ENCODE results near the gene B4GALT1. TPM values are rescaled to one million over a fixed set of nuclear protein-coding genes. Genes with fewer than 3 reads are reported as not detected.
"Not testable (repeated sequence)": the region's sequence is repeated elsewhere in the genome, so short reads cannot be mapped to it uniquely, and the experiment has no call there.

Gene B4GALT1
- total and polyA plus RNA-seq, 12 donors: 14.8 to 117 (median 42.6) TPM

DNA sequence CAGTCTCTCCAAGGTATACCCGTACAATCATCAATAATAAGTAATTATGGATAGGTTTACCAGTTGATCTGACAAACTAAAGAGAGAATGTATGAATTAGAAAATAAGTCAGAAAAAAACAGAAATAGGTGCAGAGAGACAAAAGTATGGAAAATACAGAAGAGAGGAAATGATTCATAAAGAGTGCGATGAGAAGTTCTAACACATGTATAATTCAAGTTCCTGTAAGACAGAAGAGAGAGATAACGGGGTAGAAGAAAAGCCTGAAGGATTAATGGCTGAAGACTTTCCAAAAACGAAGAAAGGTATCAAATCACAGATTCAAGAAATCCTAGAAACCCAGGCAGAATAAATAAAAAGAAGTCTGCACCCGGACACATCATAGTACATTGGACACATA, 74.5 kb downstream of the B4GALT1 start:
- Histone ChIP-seq H3K27ac (no peak overlapping the region), H3K27me3 (no peaks in the 10 kb centered on the region), H3K4me3 (no peak overlapping the region), H3K4me1 (no peaks in the 10 kb centered on the region), H3K9me3 (no peaks in the 10 kb centered on the region), H3K36me3 (no peaks in the 10 kb centered on the region)
- intact Hi-C loops (cut with DNase I): no loop called here
- ATAC-seq: no peak
- TF ChIP-seq, protein P1, sequence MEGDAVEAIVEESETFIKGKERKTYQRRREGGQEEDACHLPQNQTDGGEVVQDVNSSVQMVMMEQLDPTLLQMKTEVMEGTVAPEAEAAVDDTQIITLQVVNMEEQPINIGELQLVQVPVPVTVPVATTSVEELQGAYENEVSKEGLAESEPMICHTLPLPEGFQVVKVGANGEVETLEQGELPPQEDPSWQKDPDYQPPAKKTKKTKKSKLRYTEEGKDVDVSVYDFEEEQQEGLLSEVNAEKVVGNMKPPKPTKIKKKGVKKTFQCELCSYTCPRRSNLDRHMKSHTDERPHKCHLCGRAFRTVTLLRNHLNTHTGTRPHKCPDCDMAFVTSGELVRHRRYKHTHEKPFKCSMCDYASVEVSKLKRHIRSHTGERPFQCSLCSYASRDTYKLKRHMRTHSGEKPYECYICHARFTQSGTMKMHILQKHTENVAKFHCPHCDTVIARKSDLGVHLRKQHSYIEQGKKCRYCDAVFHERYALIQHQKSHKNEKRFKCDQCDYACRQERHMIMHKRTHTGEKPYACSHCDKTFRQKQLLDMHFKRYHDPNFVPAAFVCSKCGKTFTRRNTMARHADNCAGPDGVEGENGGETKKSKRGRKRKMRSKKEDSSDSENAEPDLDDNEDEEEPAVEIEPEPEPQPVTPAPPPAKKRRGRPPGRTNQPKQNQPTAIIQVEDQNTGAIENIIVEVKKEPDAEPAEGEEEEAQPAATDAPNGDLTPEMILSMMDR (IDR thresholded peaks at IDR 0.05): no peak
- 75 to 79% methylated on average over 5 of the region's 5 CpGs for WGBS, 2 donors
- DNase-seq: no peak

DNA sequence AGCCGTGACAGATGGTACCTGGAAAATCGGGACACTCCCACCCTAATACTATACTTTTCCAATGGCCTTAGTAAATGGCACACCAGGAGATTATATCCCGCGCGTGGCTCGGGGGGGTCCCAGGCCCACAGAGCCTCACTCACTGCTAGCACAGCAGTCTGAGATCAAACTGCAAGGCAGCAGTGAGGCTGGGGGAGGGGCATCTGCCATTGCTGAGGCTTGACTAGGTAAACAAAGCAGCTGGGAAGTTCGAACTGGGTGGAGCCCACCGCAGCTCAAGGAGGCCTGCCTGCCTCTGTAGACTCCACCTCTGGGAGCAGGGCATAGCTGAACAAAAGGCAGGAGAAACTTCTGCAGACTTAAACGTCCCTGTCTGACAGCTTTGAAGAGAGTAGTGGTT, 81.5 kb downstream of the B4GALT1 start:
- H3K27ac ChIP-seq; ATAC-seq; DNase-seq; H3K27me3 ChIP-seq; H3K4me3 ChIP-seq; H3K36me3 ChIP-seq; intact Hi-C loops (cut with DNase I); H3K9me3 ChIP-seq: not testable (repeated sequence)
- peaks cover 0 to 27% (median 13%) of the 10 kb centered on the region in 9 donors for H3K4me1 ChIP-seq
- 89 to 91% methylated on average over 9 of the region's 9 CpGs for WGBS, 2 donors

DNA sequence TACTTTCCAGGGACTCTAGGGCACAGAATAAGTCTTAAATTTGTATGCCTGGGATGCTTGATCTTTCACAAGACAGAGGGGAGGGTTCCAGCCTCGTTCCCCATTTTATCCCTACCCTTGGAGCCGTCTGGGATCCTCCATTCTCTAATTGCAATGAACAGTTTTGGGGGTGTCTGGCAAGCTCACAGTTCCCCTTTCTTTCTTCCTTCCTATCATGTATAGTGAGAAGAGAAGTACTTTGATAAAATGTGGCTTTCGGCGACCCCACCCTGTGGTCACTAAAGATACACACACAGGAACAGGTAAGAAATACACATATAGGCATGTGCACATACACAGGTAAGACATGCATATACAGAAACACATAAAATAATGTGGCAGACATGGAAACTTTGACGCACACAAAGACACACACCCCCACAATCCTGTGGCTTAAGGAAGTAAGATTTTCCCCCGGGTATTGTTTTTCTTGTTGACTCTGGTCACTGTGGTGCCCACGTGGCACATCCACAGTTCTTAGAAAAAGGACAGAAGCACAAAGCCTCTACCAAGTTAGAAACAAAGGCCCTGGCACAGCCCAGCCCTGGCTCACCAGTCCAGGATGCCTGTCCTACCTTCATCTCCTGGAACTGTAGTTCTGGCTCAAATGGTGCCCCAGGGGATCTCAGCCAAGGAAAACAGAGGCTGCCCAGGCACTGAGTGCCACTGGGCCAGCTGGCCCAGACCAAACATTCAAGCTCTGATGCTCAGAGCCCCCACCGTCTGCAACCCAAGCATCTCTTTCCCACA, 84.4 kb downstream of the B4GALT1 start:
- TF ChIP-seq, protein P1 (IDR thresholded peaks at IDR 0.05): no peak
- Histone ChIP-seq H3K36me3 (no peaks in the 10 kb centered on the region), H3K4me1 (peaks cover 0 to 30% (median 16%) of the 10 kb centered on the region in 9 donors), H3K4me3 (no peak overlapping the region), H3K27ac (peak overlapping the region in 4 of 10 donors; percentile 3 to 66 (median 20)), H3K9me3 (no peaks in the 10 kb centered on the region), H3K27me3 (no peaks in the 10 kb centered on the region)
- 60 to 63% methylated on average over 8 of the region's 8 CpGs for WGBS, 2 donors
- intact Hi-C loops (cut with DNase I): loop anchor here in 7 of 10 donors (2.0 to 5.0 kb wide), 5 partner anchors 84 to 145 kb away; partner anchors contain the start of gene B4GALT1 (in 2 of the 7)
- ATAC-seq (peak; percentile 11 to 62 (median 34)), DNase-seq (no peak)

DNA sequence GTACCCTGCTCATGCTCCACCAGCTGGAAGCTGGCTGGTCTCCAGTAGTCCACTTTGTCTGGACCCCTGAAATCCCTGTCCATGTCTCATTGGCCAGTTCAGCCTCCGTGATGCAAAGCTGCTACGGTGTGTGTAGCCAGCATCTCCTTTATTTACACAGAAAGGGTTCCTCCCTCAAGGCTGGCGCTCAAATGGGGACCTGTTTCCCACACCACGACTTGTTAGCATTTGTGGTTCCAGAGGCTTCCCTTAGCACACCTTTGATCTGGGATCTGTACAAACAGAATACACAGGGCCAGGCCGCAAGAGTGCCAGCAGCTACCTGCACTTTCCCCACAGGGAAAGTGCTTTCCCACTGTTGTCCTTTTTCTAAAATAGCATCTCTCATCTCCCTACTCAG, 85.0 kb downstream of the B4GALT1 start:
- DNase-seq (no peak), ATAC-seq (no peak)
- Histone ChIP-seq H3K4me3 (no peak overlapping the region), H3K4me1 (peaks cover 0 to 33% (median 17%) of the 10 kb centered on the region in 9 donors), H3K36me3 (no peaks in the 10 kb centered on the region), H3K27me3 (no peaks in the 10 kb centered on the region), H3K9me3 (no peaks in the 10 kb centered on the region), H3K27ac (peak overlapping the region in 2 of 10 donors; percentile 24 to 66)
- TF ChIP-seq, protein P1 (IDR thresholded peaks at IDR 0.05): no peak
- intact Hi-C loops (cut with DNase I): loop anchor here in 7 of 10 donors (2.0 to 5.0 kb wide), 5 partner anchors 85 to 145 kb away; partner anchors contain the start of gene B4GALT1 (in 2 of the 7)
- 85 to 91% methylated on average over 5 of the region's 5 CpGs for WGBS, 2 donors

Data from heart right ventricle (tissue), 16 donors.